Measurements from ENCODE around the gene TCERG1. TPM values are rescaled to one million over a fixed set of nuclear protein-coding genes. Genes with fewer than 3 reads are reported as not detected.
A peak's percentile ranks its signal among the peaks of the same experiment; 100 is the strongest.

The TCERG1 gene
- total and polyA plus RNA-seq, 9 of the 15 experiments (the other 6 are each of a cell fraction or from before 2014, with no cell fraction given) = 50.3 to 148 (median 119) TPM

DNA sequence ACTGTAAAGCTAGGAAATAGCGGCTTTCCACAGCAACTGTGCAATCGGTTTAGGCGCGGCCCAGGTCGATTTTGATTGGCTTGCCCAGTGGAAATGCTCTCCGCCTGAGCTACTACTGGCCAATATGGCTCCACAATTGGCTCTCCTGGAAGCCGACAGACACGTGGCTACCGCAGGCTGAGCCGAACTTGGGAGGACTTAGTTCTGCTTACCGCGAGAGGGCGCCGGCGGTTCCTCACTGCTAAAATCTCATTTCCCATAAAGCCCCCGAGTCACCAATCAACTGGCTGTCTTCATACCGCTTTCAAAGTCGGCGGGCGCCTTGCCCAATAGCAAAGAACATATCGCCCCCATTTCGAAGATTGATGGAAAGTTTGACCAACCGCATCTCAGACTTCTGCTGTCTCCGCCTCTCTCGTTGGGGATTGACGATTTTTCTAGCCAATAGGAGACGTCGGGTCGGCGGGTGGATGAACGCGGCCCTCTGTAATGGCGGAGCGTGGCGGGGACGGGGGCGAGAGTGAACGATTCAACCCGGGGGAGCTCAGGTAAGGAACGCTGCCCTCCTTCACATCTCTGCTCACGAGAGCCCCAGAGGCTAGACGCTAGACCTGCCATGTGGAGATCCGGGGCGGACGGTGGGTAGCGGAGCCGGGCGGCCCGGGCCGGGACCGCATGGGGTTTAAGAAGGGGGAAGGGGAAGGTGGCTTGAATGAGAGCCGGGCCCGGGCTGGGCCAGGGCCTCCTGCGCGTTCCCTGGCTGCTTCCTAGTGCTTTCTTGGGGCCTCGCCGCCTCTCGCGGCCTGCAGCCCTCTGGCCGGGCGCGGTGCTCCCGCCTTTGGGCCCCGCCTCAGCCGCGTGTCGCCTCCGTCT lies at the start of gene TCERG1 (continued):
- no peak for TF ChIP-seq PHF21A (IDR thresholded peaks at IDR 0.05; ENCODE audit: borderline replicate concordance, low read depth)
- no peak for TF ChIP-seq RBM15 (IDR thresholded peaks at IDR 0.05; ENCODE audit: insufficient read depth, low read length)
- no peak for TF ChIP-seq NCOR1 (IDR thresholded peaks at IDR 0.05)
- no peak for TF ChIP-seq TFE3 (CRISPR knock-in tag; IDR thresholded peaks at IDR 0.05)
- peak; percentile 22; the same call in 1 of the 2 replicates for TF ChIP-seq TOE1 (IDR thresholded peaks at IDR 0.05; ENCODE audit: borderline replicate concordance)
- TF ChIP-seq TOE1 (CRISPR knock-in tag; IDR thresholded peaks at IDR 0.05; ENCODE audit: borderline replicate concordance, low read depth) = no peak; the same call in 1 of the 2 replicates
- TF ChIP-seq ZNF23 (CRISPR knock-in tag; IDR thresholded peaks at IDR 0.05) = no peak
- peak; percentile 84 for TF ChIP-seq ZNF239 (CRISPR knock-in tag; IDR thresholded peaks at IDR 0.05)
- TF ChIP-seq, protein P1, sequence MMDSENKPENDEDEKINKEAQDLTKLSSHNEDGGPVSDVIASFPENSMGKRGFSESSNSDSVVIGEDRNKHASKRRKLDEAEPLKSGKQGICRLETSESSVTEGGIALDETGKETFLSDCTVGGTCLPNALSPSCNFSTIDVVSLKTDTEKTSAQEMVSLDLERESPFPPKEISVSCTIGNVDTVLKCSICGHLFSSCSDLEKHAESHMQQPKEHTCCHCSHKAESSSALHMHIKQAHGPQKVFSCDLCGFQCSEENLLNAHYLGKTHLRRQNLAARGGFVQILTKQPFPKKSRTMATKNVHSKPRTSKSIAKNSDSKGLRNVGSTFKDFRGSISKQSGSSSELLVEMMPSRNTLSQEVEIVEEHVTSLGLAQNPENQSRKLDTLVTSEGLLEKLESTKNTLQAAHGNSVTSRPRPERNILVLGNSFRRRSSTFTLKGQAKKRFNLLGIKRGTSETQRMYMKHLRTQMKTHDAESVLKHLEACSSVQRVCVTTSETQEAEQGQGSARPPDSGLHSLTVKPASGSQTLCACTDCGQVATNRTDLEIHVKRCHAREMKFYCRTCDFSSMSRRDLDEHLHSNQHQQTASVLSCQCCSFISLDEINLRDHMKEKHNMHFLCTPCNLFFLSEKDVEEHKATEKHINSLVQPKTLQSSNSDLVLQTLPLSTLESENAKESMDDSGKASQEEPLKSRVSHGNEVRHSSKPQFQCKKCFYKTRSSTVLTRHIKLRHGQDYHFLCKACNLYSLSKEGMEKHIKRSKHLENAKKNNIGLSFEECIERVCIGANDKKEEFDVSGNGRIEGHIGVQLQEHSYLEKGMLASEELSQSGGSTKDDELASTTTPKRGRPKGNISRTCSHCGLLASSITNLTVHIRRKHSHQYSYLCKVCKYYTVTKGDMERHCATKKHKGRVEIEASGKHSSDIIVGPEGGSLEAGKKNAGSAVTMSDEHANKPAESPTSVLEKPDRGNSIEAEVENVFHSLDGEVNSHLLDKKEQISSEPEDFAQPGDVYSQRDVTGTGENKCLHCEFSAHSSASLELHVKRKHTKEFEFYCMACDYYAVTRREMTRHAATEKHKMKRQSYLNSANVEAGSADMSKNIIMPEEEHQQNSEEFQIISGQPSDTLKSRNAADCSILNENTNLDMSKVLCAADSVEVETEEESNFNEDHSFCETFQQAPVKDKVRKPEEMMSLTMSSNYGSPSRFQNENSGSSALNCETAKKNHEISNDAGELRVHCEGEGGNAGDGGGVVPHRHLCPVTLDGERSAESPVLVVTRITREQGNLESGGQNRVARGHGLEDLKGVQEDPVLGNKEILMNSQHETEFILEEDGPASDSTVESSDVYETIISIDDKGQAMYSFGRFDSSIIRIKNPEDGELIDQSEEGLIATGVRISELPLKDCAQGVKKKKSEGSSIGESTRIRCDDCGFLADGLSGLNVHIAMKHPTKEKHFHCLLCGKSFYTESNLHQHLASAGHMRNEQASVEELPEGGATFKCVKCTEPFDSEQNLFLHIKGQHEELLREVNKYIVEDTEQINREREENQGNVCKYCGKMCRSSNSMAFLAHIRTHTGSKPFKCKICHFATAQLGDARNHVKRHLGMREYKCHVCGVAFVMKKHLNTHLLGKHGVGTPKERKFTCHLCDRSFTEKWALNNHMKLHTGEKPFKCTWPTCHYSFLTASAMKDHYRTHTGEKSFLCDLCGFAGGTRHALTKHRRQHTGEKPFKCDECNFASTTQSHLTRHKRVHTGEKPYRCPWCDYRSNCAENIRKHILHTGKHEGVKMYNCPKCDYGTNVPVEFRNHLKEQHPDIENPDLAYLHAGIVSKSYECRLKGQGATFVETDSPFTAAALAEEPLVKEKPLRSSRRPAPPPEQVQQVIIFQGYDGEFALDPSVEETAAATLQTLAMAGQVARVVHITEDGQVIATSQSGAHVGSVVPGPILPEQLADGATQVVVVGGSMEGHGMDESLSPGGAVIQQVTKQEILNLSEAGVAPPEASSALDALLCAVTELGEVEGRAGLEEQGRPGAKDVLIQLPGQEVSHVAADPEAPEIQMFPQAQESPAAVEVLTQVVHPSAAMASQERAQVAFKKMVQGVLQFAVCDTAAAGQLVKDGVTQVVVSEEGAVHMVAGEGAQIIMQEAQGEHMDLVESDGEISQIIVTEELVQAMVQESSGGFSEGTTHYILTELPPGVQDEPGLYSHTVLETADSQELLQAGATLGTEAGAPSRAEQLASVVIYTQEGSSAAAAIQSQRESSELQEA (IDR thresholded peaks at IDR 0.05; ENCODE audit: low read depth) = no peak
- TF ChIP-seq ZNF561 (CRISPR knock-in tag; conservative IDR thresholded peaks at IDR 0.05) = no peak
- no peak for TF ChIP-seq ZNF184 (CRISPR knock-in tag; IDR thresholded peaks at IDR 0.05)
- 0 out of 2 replicates have a peak, but pooled peaks have one; percentile 82 for TF ChIP-seq NFXL1 (CRISPR knock-in tag; IDR thresholded peaks at IDR 0.05)
- no peak for TF ChIP-seq PML (IDR thresholded peaks at IDR 0.05; ENCODE audit: low read length)
- TF ChIP-seq HCFC1 (IDR thresholded peaks at IDR 0.05; ENCODE audit: low read depth, low read length) = peak; percentile 62
- TF ChIP-seq, protein P2, sequence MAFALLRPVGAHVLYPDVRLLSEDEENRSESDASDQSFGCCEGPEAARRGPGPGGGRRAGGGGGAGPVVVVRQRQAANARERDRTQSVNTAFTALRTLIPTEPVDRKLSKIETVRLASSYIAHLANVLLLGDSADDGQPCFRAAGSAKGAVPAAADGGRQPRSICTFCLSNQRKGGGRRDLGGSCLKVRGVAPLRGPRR (CRISPR knock-in tag; IDR thresholded peaks at IDR 0.05) = peak; percentile 83; the same call in 1 of the 2 replicates
- TF ChIP-seq, protein P3, sequence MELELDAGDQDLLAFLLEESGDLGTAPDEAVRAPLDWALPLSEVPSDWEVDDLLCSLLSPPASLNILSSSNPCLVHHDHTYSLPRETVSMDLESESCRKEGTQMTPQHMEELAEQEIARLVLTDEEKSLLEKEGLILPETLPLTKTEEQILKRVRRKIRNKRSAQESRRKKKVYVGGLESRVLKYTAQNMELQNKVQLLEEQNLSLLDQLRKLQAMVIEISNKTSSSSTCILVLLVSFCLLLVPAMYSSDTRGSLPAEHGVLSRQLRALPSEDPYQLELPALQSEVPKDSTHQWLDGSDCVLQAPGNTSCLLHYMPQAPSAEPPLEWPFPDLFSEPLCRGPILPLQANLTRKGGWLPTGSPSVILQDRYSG (tag; conservative IDR thresholded peaks at IDR 0.05; ENCODE audit: low read depth) = peak; percentile 95; the same call in 1 of the 2 replicates
- peak; percentile 45; the same call in 1 of the 2 replicates for TF ChIP-seq SOX6 (IDR thresholded peaks at IDR 0.05)
